ENCODE results near the gene ARHGAP24.

DNA sequence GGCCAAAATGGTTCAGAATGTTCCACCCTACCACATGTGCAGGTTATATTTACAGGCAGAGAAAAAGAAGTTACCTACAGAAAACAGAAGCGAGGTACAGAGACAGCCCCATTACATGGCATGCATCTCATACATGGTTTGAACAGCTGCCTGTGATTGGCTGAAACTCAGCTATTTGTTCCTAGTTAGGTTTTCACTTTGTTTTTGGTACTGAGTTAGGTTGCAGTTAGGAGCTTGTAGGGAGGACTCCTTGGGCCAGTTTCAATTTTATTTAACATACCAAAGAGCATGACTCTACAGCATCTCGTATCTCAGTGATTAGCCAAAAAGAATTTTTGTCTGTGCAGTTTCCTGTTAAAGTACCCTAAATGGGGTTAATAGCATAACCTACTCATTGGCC lies 492.9 kb downstream of the ARHGAP24 start:
- TF ChIP-seq ZNF776 (CRISPR knock-in tag; IDR thresholded peaks at IDR 0.05) (no peak), ZNF569 (CRISPR knock-in tag; IDR thresholded peaks at IDR 0.05; ENCODE audit: borderline replicate concordance) (no peak), POLR2A (IDR thresholded peaks at IDR 0.05; ENCODE audit: insufficient read depth in 1 of 2, low read depth in 2 of 2, low read length in 2 of 2) (no peak)
- TF ChIP-seq, protein P1, sequence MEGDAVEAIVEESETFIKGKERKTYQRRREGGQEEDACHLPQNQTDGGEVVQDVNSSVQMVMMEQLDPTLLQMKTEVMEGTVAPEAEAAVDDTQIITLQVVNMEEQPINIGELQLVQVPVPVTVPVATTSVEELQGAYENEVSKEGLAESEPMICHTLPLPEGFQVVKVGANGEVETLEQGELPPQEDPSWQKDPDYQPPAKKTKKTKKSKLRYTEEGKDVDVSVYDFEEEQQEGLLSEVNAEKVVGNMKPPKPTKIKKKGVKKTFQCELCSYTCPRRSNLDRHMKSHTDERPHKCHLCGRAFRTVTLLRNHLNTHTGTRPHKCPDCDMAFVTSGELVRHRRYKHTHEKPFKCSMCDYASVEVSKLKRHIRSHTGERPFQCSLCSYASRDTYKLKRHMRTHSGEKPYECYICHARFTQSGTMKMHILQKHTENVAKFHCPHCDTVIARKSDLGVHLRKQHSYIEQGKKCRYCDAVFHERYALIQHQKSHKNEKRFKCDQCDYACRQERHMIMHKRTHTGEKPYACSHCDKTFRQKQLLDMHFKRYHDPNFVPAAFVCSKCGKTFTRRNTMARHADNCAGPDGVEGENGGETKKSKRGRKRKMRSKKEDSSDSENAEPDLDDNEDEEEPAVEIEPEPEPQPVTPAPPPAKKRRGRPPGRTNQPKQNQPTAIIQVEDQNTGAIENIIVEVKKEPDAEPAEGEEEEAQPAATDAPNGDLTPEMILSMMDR (CRISPR knock-in tag; IDR thresholded peaks at IDR 0.05) = no peak
- TF ChIP-seq, protein P2, sequence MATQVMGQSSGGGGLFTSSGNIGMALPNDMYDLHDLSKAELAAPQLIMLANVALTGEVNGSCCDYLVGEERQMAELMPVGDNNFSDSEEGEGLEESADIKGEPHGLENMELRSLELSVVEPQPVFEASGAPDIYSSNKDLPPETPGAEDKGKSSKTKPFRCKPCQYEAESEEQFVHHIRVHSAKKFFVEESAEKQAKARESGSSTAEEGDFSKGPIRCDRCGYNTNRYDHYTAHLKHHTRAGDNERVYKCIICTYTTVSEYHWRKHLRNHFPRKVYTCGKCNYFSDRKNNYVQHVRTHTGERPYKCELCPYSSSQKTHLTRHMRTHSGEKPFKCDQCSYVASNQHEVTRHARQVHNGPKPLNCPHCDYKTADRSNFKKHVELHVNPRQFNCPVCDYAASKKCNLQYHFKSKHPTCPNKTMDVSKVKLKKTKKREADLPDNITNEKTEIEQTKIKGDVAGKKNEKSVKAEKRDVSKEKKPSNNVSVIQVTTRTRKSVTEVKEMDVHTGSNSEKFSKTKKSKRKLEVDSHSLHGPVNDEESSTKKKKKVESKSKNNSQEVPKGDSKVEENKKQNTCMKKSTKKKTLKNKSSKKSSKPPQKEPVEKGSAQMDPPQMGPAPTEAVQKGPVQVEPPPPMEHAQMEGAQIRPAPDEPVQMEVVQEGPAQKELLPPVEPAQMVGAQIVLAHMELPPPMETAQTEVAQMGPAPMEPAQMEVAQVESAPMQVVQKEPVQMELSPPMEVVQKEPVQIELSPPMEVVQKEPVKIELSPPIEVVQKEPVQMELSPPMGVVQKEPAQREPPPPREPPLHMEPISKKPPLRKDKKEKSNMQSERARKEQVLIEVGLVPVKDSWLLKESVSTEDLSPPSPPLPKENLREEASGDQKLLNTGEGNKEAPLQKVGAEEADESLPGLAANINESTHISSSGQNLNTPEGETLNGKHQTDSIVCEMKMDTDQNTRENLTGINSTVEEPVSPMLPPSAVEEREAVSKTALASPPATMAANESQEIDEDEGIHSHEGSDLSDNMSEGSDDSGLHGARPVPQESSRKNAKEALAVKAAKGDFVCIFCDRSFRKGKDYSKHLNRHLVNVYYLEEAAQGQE (IDR thresholded peaks at IDR 0.05; ENCODE audit: borderline replicate concordance in 1 of 2, low read depth in 1 of 2, low read length in 2 of 2) = no peak
- TF ChIP-seq, protein P3, sequence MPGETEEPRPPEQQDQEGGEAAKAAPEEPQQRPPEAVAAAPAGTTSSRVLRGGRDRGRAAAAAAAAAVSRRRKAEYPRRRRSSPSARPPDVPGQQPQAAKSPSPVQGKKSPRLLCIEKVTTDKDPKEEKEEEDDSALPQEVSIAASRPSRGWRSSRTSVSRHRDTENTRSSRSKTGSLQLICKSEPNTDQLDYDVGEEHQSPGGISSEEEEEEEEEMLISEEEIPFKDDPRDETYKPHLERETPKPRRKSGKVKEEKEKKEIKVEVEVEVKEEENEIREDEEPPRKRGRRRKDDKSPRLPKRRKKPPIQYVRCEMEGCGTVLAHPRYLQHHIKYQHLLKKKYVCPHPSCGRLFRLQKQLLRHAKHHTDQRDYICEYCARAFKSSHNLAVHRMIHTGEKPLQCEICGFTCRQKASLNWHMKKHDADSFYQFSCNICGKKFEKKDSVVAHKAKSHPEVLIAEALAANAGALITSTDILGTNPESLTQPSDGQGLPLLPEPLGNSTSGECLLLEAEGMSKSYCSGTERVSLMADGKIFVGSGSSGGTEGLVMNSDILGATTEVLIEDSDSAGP (CRISPR knock-in tag; IDR thresholded peaks at IDR 0.05; ENCODE audit: borderline replicate concordance) = no peak

Data from HepG2 (cell line).